GM18502 (cell line): ENCODE data around the gene RHEBL1.

Experiments used
- ATAC-seq: cut with Tn5 transposase; IDR thresholded peaks from one replicate; pipeline ENCODE4 v1.9.1; 2021; ENCODE audit warnings: mild to moderate bottlenecking; ENCODE audit not compliant: unreplicated experiment, poor library complexity

RHEBL1 gene

GRCh38 chr12:49069507-49070346, at the start of gene RHEBL1:
TSS of gene RHEBL1 (minus strand) at chr12:49069979. CDS start at chr12:49069785, 194 bp downstream.
- ATAC-seq: peak; percentile 99

- ATAC-seq: peak; percentile 1
Measured at GRCh38 chr12:49111206-49111605, 41.4 kb upstream of the RHEBL1 start.

DNA sequence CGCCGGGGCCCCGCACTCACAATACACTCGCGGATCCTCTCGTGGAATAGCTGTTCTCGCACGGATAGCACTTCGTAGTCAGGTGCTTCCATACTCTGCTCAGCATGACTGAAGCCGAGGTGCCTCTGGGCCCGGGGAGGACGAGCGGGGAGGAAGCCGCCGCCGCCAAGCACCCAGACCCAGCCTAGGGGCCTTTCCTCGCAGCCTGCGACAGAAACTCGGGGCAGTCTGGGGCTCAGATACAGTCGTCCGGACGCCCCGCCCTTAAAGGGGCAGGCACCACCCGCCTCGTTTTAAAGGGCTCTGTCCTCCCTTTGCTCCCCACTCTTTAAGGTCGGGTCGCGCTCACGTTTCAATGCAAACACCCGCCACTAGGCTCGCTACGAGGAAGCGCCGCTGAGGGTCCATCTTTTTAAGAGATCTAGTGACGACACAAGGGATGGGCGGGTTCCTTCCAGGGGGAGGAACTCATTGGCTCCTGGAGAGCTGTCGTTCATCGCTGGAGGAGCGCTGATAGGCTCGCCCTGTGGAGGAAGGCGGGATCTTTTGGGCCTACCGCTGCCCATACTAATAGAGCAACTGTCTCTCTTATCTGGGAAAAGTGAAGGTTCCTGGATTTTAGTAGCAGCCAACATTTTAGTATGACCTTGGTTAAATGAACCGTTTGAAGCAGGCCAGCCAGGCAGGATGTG, 40.8 kb upstream of the RHEBL1 start, which contains the start of gene LMBR1L:
Gene LMBR1L (minus strand): TSS at position 384 of the 692 bp plus-strand sequence. CDS start 292 bp downstream, at position 92.
- ATAC-seq: peak; percentile 98

DNA sequence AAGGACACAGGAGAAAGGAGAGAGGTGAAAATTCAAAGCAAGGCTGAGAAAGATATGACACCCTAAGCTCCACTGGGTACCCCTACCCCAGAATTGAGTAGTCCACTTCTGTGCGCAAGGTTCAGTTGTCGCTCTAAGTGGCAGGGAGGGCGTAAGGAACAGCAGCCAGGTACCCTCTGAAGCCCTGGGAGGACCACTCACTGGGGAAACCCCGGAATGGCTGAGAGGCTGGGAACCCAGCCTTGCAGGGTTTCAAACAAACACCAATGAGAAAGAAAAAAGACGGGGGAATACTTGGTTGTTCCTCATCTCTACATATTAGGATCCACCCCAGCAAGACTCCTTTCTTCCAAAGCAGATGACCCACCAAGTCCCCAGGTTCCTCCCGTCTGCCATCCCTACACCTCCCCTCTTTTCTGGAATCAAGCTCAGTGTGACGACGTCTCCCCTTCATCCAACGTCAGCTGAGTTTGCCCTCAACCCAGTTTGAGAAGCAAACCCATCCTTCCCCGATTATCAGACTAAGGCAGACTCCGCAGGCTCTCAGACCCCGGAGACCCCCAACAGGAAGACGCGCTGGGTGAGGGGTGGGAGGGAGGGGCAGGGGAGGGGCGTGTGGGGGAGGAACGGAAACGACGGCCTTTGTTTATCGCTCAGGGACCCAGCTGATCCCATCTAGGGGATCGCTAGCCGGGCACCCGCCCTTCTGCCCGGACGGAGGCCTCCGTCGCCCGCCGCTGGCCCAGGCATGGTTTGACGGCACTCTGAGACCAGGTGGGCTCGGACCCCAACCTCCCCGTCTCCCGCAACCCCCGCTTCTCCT, 40.1 kb upstream of the RHEBL1 start:
- no peak for ATAC-seq

GRCh38 chr12:49108958-49109404, 39.2 kb upstream of the RHEBL1 start:
- no peak for ATAC-seq

DNA sequence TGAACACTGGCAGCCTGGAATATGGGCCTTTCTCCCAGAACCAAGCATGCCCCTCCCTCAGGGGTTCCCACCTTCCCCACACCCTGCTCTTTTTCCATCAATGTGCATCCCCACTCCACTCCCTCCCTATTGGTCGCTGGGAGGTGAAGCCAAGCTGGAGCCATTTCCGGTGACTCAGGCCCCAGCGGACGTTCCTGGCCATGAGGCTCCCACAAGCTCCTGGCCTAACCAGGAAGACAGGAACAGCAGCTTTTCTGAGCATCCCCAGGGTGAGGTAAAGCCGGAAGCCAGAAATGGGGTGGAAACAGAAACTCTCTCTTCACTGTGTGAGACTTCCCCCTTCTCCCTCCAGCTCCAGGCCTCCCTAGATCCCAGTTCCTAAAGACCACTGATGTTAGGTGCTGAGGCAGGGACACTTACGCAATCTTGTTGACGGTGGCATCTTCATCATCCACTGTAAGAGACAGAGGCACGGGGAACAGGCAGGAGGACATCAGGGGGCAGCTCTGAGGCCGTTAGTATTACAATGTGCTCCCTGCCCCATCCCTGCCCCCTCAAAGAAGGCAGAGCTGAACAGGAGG, 35.8 kb upstream of the RHEBL1 start:
- ATAC-seq: no peak

DNA sequence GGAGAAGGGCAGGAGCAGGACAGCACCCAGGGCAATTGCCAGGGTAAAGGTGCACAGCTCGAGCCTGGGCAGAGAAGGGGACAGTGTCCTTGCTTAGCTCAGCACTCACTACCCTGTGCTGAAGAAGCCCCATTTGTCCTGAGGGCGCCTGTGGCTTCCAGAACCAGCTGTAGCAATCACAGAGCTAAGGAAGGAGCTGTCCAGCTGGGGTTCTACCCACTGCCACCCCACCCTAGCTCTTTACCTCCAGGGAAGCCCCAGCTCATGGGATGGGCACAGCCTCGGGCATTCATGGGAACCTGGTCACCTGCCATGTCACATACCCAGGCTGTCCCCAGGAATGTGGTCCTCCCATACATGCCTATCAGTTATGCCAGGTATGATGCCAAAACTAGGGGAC, 35.0 kb upstream of the RHEBL1 start:
- no peak for ATAC-seq

- ATAC-seq: no peak
Measured at GRCh38 chr12:49100380-49100779, 30.6 kb upstream of the RHEBL1 start.

- no peak for ATAC-seq
Measured at GRCh38 chr12:49098703-49099102, 28.9 kb upstream of the RHEBL1 start.

DNA sequence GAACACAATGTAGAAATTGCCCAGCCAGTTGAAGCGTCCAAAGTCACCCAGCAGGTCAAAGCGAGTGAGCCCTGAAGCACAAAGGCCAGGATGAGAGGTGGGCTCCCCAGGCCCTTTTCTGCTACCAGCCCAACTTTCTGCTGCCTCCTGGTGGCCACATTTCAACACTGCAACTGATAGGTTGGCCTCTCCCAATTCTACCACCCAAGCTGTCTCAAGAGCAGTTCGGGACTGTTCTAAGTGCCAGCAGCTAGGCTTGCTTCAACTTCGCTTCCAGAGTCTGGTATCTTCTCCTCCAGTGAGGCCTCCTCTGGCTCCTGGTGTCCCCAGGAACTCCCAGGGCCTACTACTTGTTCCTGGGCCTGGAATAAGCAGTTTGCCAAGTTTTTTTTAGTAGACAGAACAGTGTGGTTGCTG, 28.3 kb upstream of the RHEBL1 start:
- ATAC-seq: no peak

- ATAC-seq: no peak
Measured at GRCh38 chr12:49097381-49097780, 27.6 kb upstream of the RHEBL1 start.

DNA sequence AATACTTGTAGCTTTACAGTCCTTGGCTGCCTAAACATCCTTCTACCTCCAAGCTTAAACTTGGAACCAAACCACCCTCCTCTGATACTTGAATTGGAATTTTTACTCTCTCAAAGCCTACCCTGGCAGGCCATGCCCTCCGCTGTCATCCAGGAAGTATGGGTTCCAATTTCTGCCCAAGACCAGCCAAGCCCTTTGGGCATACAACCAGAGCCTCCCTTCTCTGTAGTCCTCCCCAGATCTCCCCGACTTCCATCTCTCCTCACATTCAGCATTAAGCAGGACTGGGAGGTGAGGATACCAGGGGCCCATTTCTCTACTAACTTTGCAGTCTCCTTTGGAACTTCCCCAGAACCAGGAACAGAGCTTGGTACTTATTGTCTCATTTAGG, 25.2 kb upstream of the RHEBL1 start:
- ATAC-seq: no peak

DNA sequence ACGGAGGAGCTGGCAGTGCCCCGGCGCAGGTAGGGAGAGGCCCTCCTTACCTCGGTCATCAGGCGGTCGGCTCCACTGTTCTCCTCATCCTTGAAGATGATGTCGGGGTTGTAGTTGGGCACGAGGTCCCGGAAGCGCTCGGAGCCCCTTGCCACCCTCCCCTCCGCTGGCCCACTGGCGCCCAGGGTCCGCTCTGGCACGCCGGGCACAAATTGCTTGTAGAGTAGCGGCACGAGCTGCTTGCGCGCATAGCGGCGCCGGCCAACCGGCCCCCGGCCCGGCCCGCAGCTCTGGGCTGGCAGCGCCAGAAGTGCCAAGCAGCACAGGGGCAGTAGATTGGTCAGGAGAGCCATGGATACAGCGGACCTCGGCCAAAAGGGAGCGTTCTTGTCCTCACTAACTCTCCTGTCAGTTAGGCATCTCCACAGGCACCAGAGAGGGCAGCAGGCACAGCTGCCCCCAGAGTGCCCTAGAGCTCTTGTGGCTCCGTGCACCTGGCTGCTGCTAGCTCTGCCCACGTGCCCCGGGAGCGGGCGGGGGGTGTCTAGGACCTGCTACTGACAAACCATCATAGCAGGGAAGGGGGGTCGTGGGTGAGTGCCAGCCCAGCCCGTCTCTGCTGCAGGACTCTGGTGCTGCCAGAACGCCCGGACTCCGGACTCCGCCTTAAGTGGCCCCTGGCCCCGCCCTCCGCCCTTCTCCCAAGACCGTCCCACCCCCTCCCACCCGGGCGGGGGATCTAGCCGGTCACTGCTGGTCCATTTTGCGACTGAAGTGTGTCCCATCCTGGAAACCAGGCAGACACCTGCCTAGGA, 24.6 kb upstream of the RHEBL1 start, which contains the start of gene DHH:
Gene DHH (minus strand): TSS at position 642 of the 815 bp plus-strand sequence. CDS start 289 bp downstream, at position 353.
- no peak for ATAC-seq

GRCh38 chr12:49093792-49094159, 24.0 kb upstream of the RHEBL1 start:
- no peak for ATAC-seq

GRCh38 chr12:49092816-49093406, 23.1 kb upstream of the RHEBL1 start:
- no peak for ATAC-seq

DNA sequence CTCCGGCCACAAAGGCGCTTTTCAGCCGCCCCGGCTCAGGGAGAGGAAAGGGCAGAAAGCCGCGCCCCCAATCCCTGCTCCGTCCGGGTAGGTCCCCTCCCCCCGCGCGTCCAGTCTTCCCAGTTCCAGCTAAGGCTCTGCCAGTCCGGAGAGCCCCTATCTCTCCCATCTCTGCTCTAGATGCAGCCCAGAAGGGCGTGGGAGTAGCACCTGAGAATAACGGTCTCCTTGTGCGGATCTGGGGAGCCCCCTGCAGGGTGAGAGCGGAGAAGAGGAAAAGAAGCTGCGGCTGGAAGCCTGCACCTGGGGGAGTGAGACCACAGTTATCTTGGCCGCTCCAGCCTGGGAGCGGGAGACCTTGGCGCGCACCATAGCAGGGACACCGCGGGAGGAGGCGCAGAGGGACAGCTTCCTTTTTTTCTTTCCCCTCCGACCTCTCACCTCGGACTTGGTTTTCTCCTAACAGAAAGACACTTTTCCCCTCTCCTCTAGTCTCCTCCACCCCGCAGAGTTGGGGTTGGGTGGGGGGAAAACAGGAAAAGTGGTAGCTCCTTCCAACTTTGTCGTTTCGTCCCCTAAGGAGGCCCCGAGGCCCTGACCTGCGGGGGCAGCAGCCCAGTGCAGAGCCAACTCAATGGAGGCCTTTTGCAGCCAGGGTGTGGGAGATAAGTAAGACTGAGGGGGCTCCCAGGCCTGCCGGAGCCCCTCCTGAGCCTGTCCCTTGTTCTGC, 22.5 kb upstream of the RHEBL1 start:
- ATAC-seq: no peak

DNA sequence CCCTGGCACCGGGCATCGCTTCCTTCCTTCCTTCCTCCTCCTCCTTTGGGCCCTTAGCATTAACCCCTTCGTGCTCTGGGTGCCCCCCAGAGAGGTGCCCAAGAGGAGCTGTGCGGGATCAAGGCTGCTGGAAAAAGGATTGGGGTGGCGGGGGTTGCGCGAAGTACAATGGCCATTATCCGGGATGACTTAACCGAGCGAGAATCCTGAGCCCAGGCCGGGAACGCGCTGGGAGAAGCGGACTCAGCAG, 22.0 kb upstream of the RHEBL1 start:
- ATAC-seq: no peak

- no peak for ATAC-seq
Measured at GRCh38 chr12:49091056-49091835, 21.5 kb upstream of the RHEBL1 start.
